CD4-positive, CD25-positive, alpha-beta regulatory T cell (primary cell): ENCODE data around the gene GRK6. TPM values are rescaled to one million over a fixed set of nuclear protein-coding genes. Genes with fewer than 3 reads are reported as not detected.

ENCODE experiments used
- ATAC-seq, 2 donors: fragments of 150-1000 bp; cut with Tn5 transposase; one replicate each; pipeline ENCODE4 v1.10.0; 2021; ENCODE audit warnings: low read depth in 2 of 2, moderate number of reproducible peaks in 2 of 2, moderate library complexity in 1 of 2
- DNase-seq, 3 donors: peaks; one replicate each; pipeline versions ENCODE4 v3.0.0 to v3.0.0-alpha.2; 2012 to 2022; ENCODE audit warnings: mixed read lengths in 1 of 3
- H3K27ac ChIP-seq: one replicate; pipeline ENCODE4 v1.7.0; 2013; ENCODE audit warnings: mild to moderate bottlenecking, low read length; ENCODE audit not compliant: insufficient read depth, poor library complexity, severe bottlenecking
- H3K27me3 ChIP-seq: one replicate; pipeline ENCODE4 v1.7.0; 2013; ENCODE audit warnings: low read length; ENCODE audit not compliant: control insufficient read depth, insufficient read depth
- H3K36me3 ChIP-seq: one replicate; pipeline ENCODE4 v1.7.0; 2013; ENCODE audit warnings: mild to moderate bottlenecking, low read length, moderate library complexity; ENCODE audit not compliant: control insufficient read depth, insufficient read depth
- H3K4me1 ChIP-seq: 2 replicates; pipeline ENCODE4 v1.7.0; 2013; ENCODE audit warnings: mild to moderate bottlenecking, low read length; ENCODE audit not compliant: insufficient read depth, control insufficient read depth, poor library complexity, severe bottlenecking
- H3K4me3 ChIP-seq: one replicate; pipeline ENCODE4 v1.7.0; 2013; ENCODE audit warnings: low read depth, mild to moderate bottlenecking, low read length, moderate library complexity
- H3K9me3 ChIP-seq, 2 experiments: 1 replicate in 1 of 2; 2 replicates in 1 of 2; pipeline ENCODE4 v1.7.0; 2013; ENCODE audit warnings: low read length in 2 of 2, mild to moderate bottlenecking in 1 of 2, moderate library complexity in 1 of 2; ENCODE audit not compliant: control insufficient read depth in 2 of 2
- H3K27ac Mint-ChIP-seq, 3 donors: one replicate each; pipeline ENCODE4 v1.8.0; 2020 to 2022; ENCODE audit warnings: mild to moderate bottlenecking in 3 of 3, mixed read lengths in 3 of 3, moderate library complexity in 2 of 3
- H3K27me3 Mint-ChIP-seq: one replicate; pipeline ENCODE4 v1.8.0; 2022; ENCODE audit warnings: mild to moderate bottlenecking, mixed read lengths
- H3K36me3 Mint-ChIP-seq: one replicate; pipeline ENCODE4 v1.8.0; 2020; ENCODE audit warnings: mixed read lengths
- H3K4me1 Mint-ChIP-seq, 4 donors: one replicate each; pipeline ENCODE4 v1.8.0; 2020 to 2022; ENCODE audit warnings: mixed read lengths in 4 of 4, mild to moderate bottlenecking in 1 of 4
- H3K4me3 Mint-ChIP-seq, 4 donors: one replicate each; pipeline ENCODE4 v1.8.0; 2020 to 2022; ENCODE audit warnings: mild to moderate bottlenecking in 4 of 4, mixed read lengths in 4 of 4, moderate library complexity in 3 of 4
- H3K9me3 Mint-ChIP-seq, 7 donors: one replicate each; pipeline ENCODE4 v1.8.0; 2020 to 2022; ENCODE audit warnings: mixed read lengths in 7 of 7, mild to moderate bottlenecking in 3 of 7, moderate library complexity in 2 of 7
- polyA plus RNA-seq, 4 donors: library from polyadenylated mRNA; unstranded; fragments of 300-500 nt; fragmentation: Illumina TruSeq; gene quantifications; one replicate each; pipeline ENCODE4 v1.2.3, GENCODE V29; 2021
- total RNA-seq: library from RNA; stranded (reverse); gene quantifications from one replicate; pipeline ENCODE4 v1.2.3, GENCODE V29; 2022

Gene GRK6
- total and polyA plus RNA-seq, 5 donors from 2014 or later, result 79.2 to 228 (median 112) TPM

- Histone ChIP-seq H3K4me3 (no peak overlapping the region), H3K36me3 (peaks cover 73% of the 10 kb centered on the region), H3K27me3 (no peaks in the 10 kb centered on the region), H3K4me1 (peaks cover 87% of the 10 kb centered on the region), H3K27ac (peak overlapping the region; percentile 72), H3K9me3 (no peaks in the 10 kb centered on the region)
- Mint-ChIP-seq H3K27me3 (no peaks in the 10 kb centered on the region), H3K4me3 (peak overlapping the region; percentile 75 to 88 (median 76)), H3K36me3 (peaks cover 29% of the 10 kb centered on the region), H3K9me3 (no peaks in the 10 kb centered on the region), H3K27ac (peak overlapping the region; percentile 54 to 82 (median 62)), H3K4me1 (peaks cover under 1 to 89% (median 38%) of the 10 kb centered on the region in 4 donors)
- ATAC-seq (peak; percentile 41 to 47), DNase-seq (peak in 1 of 3 donors; percentile 75)
These were observed 8.0 kb downstream of the GRK6 start for GRCh38 chr5:177434437-177434836.

- H3K27ac ChIP-seq, result peak overlapping the region; percentile 72
- no peak for DNase-seq
- peak overlapping the region; percentile 21 to 61 (median 32) for H3K4me3 Mint-ChIP-seq
These were observed 8.7 kb downstream of the GRK6 start for GRCh38 chr5:177434942-177435738.

GRCh38 chr5:177435847-177436536, 9.5 kb downstream of the GRK6 start:
- DNase-seq (no peak), ATAC-seq (no peak)
- H3K36me3 Mint-ChIP-seq, result peaks cover 34% of the 10 kb centered on the region
- peaks cover 12 to 86% (median 38%) of the 10 kb centered on the region in 4 donors for H3K4me1 Mint-ChIP-seq
- no peaks in the 10 kb centered on the region for H3K9me3 ChIP-seq
- no peak overlapping the region for H3K27ac ChIP-seq
- no peaks in the 10 kb centered on the region for H3K27me3 ChIP-seq
- H3K27me3 Mint-ChIP-seq, result no peaks in the 10 kb centered on the region
- no peak overlapping the region for H3K4me3 ChIP-seq
- no peak overlapping the region for H3K4me3 Mint-ChIP-seq
- peaks cover 76% of the 10 kb centered on the region for H3K36me3 ChIP-seq
- H3K4me1 ChIP-seq, result peaks cover 86% of the 10 kb centered on the region
- H3K9me3 Mint-ChIP-seq, result no peaks in the 10 kb centered on the region
- peak overlapping the region in 1 of 3 donors; percentile 20 for H3K27ac Mint-ChIP-seq

More at GRCh38 chr5:177434942-177435738, 8.7 kb downstream of the GRK6 start:
- Histone ChIP-seq H3K36me3 (peaks cover 76% of the 10 kb centered on the region), H3K9me3 (no peaks in the 10 kb centered on the region), H3K4me3 (no peak overlapping the region), H3K27me3 (no peaks in the 10 kb centered on the region), H3K4me1 (peaks cover 86% of the 10 kb centered on the region)
- H3K9me3 Mint-ChIP-seq, result no peaks in the 10 kb centered on the region
- H3K27me3 Mint-ChIP-seq, result no peaks in the 10 kb centered on the region
- peaks cover 36% of the 10 kb centered on the region for H3K36me3 Mint-ChIP-seq
- H3K4me1 Mint-ChIP-seq, result peaks cover 8 to 89% (median 40%) of the 10 kb centered on the region in 4 donors
- no peak for ATAC-seq
- peak overlapping the region in 2 of 3 donors; percentile 20 to 62 for H3K27ac Mint-ChIP-seq

- peak overlapping the region; percentile 51 for H3K27ac ChIP-seq
- Mint-ChIP-seq H3K27me3 (no peaks in the 10 kb centered on the region), H3K4me3 (peak overlapping the region in 2 of 4 donors; percentile 55 to 61), H3K36me3 (peaks cover 35% of the 10 kb centered on the region), H3K9me3 (no peaks in the 10 kb centered on the region), H3K4me1 (peaks cover 12 to 85% (median 33%) of the 10 kb centered on the region in 4 donors), H3K27ac (peak overlapping the region; percentile 25 to 79 (median 60))
- no peak overlapping the region for H3K4me3 ChIP-seq
- H3K27me3 ChIP-seq, result no peaks in the 10 kb centered on the region
- H3K36me3 ChIP-seq, result peaks cover 80% of the 10 kb centered on the region
- ATAC-seq, result no peak
- no peaks in the 10 kb centered on the region for H3K9me3 ChIP-seq
- no peak for DNase-seq
- H3K4me1 ChIP-seq, result peaks cover 74% of the 10 kb centered on the region
These were observed 11.1 kb downstream of the GRK6 start for GRCh38 chr5:177437623-177438022.

GRCh38 chr5:177438468-177438867, 12.0 kb downstream of the GRK6 start:
- peak overlapping the region; percentile 43 for H3K27ac ChIP-seq
- H3K27ac Mint-ChIP-seq, result peak overlapping the region; percentile 59 to 63 (median 60)
- DNase-seq, result no peak

GRCh38 chr5:177439518-177440053, 13.1 kb downstream of the GRK6 start:
- H3K36me3 ChIP-seq, result peaks cover 63% of the 10 kb centered on the region

More at GRCh38 chr5:177438468-177438867, 12.0 kb downstream of the GRK6 start:
- peaks cover 68% of the 10 kb centered on the region for H3K4me1 ChIP-seq
- ATAC-seq, result no peak
- Mint-ChIP-seq H3K4me1 (peaks cover 12 to 81% (median 33%) of the 10 kb centered on the region in 4 donors), H3K9me3 (no peaks in the 10 kb centered on the region), H3K36me3 (peaks cover 35% of the 10 kb centered on the region), H3K4me3 (peak overlapping the region in 2 of 4 donors; percentile 13 to 61), H3K27me3 (no peaks in the 10 kb centered on the region)
- H3K27me3 ChIP-seq, result no peaks in the 10 kb centered on the region
- no peak overlapping the region for H3K4me3 ChIP-seq
- peaks cover 72% of the 10 kb centered on the region for H3K36me3 ChIP-seq
- no peaks in the 10 kb centered on the region for H3K9me3 ChIP-seq

GRCh38 chr5:177440211-177440989, 13.9 kb downstream of the GRK6 start:
- Mint-ChIP-seq H3K27me3 (no peaks in the 10 kb centered on the region), H3K36me3 (peaks cover 30% of the 10 kb centered on the region), H3K4me1 (peaks cover 12 to 82% (median 38%) of the 10 kb centered on the region in 4 donors), H3K4me3 (peak overlapping the region; percentile 12 to 61 (median 46)), H3K27ac (peak overlapping the region; percentile 60 to 83 (median 73)), H3K9me3 (no peaks in the 10 kb centered on the region)
- peak overlapping the region; percentile 31 for H3K4me3 ChIP-seq
- H3K27me3 ChIP-seq, result no peaks in the 10 kb centered on the region
- H3K9me3 ChIP-seq, result no peaks in the 10 kb centered on the region
- ATAC-seq (peak; percentile 34 to 50), DNase-seq (peak in 1 of 3 donors; percentile 48)
- peaks cover 55% of the 10 kb centered on the region for H3K36me3 ChIP-seq
- H3K27ac ChIP-seq, result peak overlapping the region; percentile 82
- H3K4me1 ChIP-seq, result peaks cover 66% of the 10 kb centered on the region

More at GRCh38 chr5:177439518-177440053, 13.1 kb downstream of the GRK6 start:
- Histone ChIP-seq H3K4me1 (peaks cover 66% of the 10 kb centered on the region), H3K4me3 (peak overlapping the region; percentile 31), H3K27ac (peak overlapping the region; percentile 82), H3K9me3 (no peaks in the 10 kb centered on the region), H3K27me3 (no peaks in the 10 kb centered on the region)
- no peak for DNase-seq
- H3K4me1 Mint-ChIP-seq, result peaks cover 12 to 81% (median 32%) of the 10 kb centered on the region in 4 donors
- H3K9me3 Mint-ChIP-seq, result no peaks in the 10 kb centered on the region
- no peaks in the 10 kb centered on the region for H3K27me3 Mint-ChIP-seq
- H3K27ac Mint-ChIP-seq, result peak overlapping the region; percentile 60 to 83 (median 73)
- ATAC-seq, result no peak
- H3K36me3 Mint-ChIP-seq, result peaks cover 31% of the 10 kb centered on the region
- H3K4me3 Mint-ChIP-seq, result peak overlapping the region in 3 of 4 donors; percentile 30 to 61 (median 38)
